HG03432 (cell line): ENCODE results near the gene MKLN1.

Experiments
- ATAC-seq: cut with Tn5 transposase; IDR thresholded peaks from one replicate; pipeline ENCODE4 v1.9.1; 2021; ENCODE audit warnings: mild to moderate bottlenecking, moderate library complexity; ENCODE audit not compliant: unreplicated experiment

Gene MKLN1

GRCh38 chr7:131540491-131541162 is 213.0 kb downstream of the MKLN1 start:
- ATAC-seq = no peak

GRCh38 chr7:131543298-131543697 is 215.6 kb downstream of the MKLN1 start:
- ATAC-seq = no peak

GRCh38 chr7:131544021-131544420 is 216.3 kb downstream of the MKLN1 start:
- ATAC-seq = no peak

GRCh38 chr7:131544449-131545301 is 217.0 kb downstream of the MKLN1 start:
- no peak for ATAC-seq

GRCh38 chr7:131546126-131546525 is 218.4 kb downstream of the MKLN1 start:
- no peak for ATAC-seq
